Measurements from ENCODE around the gene USP34. TPM values are rescaled to one million over a fixed set of nuclear protein-coding genes. Genes with fewer than 3 reads are reported as not detected.
A peak's percentile ranks its signal among the peaks of the same experiment; 100 is the strongest.

Gene USP34
- total and polyA plus RNA-seq, 2 of the 4 experiments (the other 2 are of a cell fraction) = 34.7 to 128 TPM

GRCh38 chr2:61471905-61472805, 1.3 kb upstream of the USP34 start:
- no peak overlapping the region for H2BK15ac ChIP-seq (ENCODE audit: low read depth, low read length)
- no peaks in the 10 kb centered on the region for H3K9me3 ChIP-seq (ENCODE audit: control insufficient read depth, insufficient read depth, low read length)
- peak overlapping the region; percentile 74 for H2AK5ac ChIP-seq (ENCODE audit: low read depth, low read length)
- peak overlapping the region; percentile 98 for H3K4me2 ChIP-seq (ENCODE audit: low read depth, low read length)
- dilution Hi-C loops (cut with HindIII; ENCODE audit: low sequenced_read_pairs, unreplicated experiment) = no loop called here
- H3K4me3 ChIP-seq (ENCODE audit: insufficient read depth, low read depth, low read length) = peak overlapping the region; percentile 95
- H3K56ac ChIP-seq (ENCODE audit: extremely low read depth, insufficient read depth, low read length) = peak overlapping the region; percentile 90
- H3K4me1 ChIP-seq (ENCODE audit: control insufficient read depth, insufficient read depth, low read length) = no peaks in the 10 kb centered on the region
- H3K27ac ChIP-seq (ENCODE audit: insufficient read depth, low read length) = peak overlapping the region; percentile 98
- no peak for ATAC-seq (ENCODE audit: low read depth)
- no peaks in the 10 kb centered on the region for H3K27me3 ChIP-seq (ENCODE audit: control insufficient read depth, insufficient read depth, low read length)
- intact Hi-C loops (cut with micrococcal nuclease) = loop anchor here (1.0 kb wide), 1 partner anchor 64 kb away; no protein-coding TSS in a partner anchor
- H2BK20ac ChIP-seq (ENCODE audit: low read depth, low read length) = no peak overlapping the region
- peak overlapping the region; percentile 88 for H4K5ac ChIP-seq (ENCODE audit: low read depth, low read length)
- H3K18ac ChIP-seq (ENCODE audit: low read depth, low read length) = peak overlapping the region; percentile 90
- H4K91ac ChIP-seq (ENCODE audit: insufficient read depth, low read depth, low read length) = peak overlapping the region; percentile 82
- ChIA-PET POLR2A (ENCODE audit: unreplicated experiment) (no interaction called here), CTCF (no interaction called here)
- H2AFZ ChIP-seq (replicated peaks; ENCODE audit: low read length, poor library complexity) = peak overlapping the region; percentile 97
- TSS peak; percentile 82 for BruUV-seq (replicated peaks)
- in situ Hi-C loops (cut with MboI; ENCODE audit: low sequenced_read_pairs) = no loop called here
- DNase-seq = peak; percentile 29
- H2BK120ac ChIP-seq (ENCODE audit: low read depth, low read length) = peak overlapping the region; percentile 13
- peaks cover 11% of the 10 kb centered on the region; the same call in 1 of the 2 replicates for H4K20me1 ChIP-seq (ENCODE audit: insufficient read depth, low read length)
- H3K23ac ChIP-seq (ENCODE audit: low read depth, low read length) = peak overlapping the region; percentile 99
- H3K79me1 ChIP-seq (ENCODE audit: low read depth in 1 of 2, low read length in 2 of 2) = peaks cover 19 to 38% of the 10 kb centered on the region in 2 experiments
- 21% methylated on average over 7 of the region's 19 CpGs; no CpG with 5 or more reads in 1 of the 2 experiments for WGBS, 2 experiments (ENCODE audit: extremely low coverage in 2 of 2, insufficient read length in 1 of 2)
- peak overlapping the region; percentile 97 for H3K9ac ChIP-seq (ENCODE audit: low read depth, low read length)
- H3K4ac ChIP-seq (ENCODE audit: low read depth, low read length) = peak overlapping the region; percentile 95
- peak overlapping the region; percentile 71 to 91 for H4K8ac ChIP-seq (ENCODE audit: low read depth in 2 of 2, low read length in 2 of 2)
- H2BK5ac ChIP-seq (ENCODE audit: low read depth, low read length, poor library complexity, severe bottlenecking) = peak overlapping the region; percentile 95
- H3K36me3 ChIP-seq (ENCODE audit: control insufficient read depth, insufficient read depth, low read length) = peaks cover 17% of the 10 kb centered on the region
- H3K14ac ChIP-seq (replicated peaks; ENCODE audit: low read depth, low read length) = peak overlapping the region; percentile 99
- H2AK9ac ChIP-seq (replicated peaks; ENCODE audit: low read depth, low read length, poor library complexity) = peak overlapping the region; percentile 99
- H3K9me1 ChIP-seq (ENCODE audit: insufficient read depth, low read length) = 0 out of 2 replicates have a peak, but pooled peaks cover 12% of the 10 kb centered on the region
- TF ChIP-seq RAD21 (IDR thresholded peaks at IDR 0.05; ENCODE audit: low read length) (no peak), POLR2A (IDR thresholded peaks at IDR 0.05; ENCODE audit: low read depth, low read length) (0 out of 2 replicates have a peak, but pooled peaks have one; percentile 12), CEBPB (IDR thresholded peaks at IDR 0.05; ENCODE audit: low read depth, low read length) (no peak), BHLHE40 (IDR thresholded peaks at IDR 0.05; ENCODE audit: low read depth, low read length) (no peak), MAZ (IDR thresholded peaks at IDR 0.05; ENCODE audit: borderline replicate concordance, low read depth, low read length) (no peak), RFX5 (IDR thresholded peaks at IDR 0.05; ENCODE audit: low read depth, low read length) (no peak), RCOR1 (IDR thresholded peaks at IDR 0.05; ENCODE audit: insufficient replicate concordance, low read length) (no peak), NFE2L2 (IDR thresholded peaks at IDR 0.05; ENCODE audit: low read depth, low read length) (no peak), MAFK (IDR thresholded peaks at IDR 0.05; ENCODE audit: low read depth, low read length) (no peak), CHD1 (IDR thresholded peaks at IDR 0.05; ENCODE audit: low read depth, low read length) (no peak), FOS (IDR thresholded peaks at IDR 0.05; ENCODE audit: low read depth, low read length) (no peak)
- TF ChIP-seq, protein P1, sequence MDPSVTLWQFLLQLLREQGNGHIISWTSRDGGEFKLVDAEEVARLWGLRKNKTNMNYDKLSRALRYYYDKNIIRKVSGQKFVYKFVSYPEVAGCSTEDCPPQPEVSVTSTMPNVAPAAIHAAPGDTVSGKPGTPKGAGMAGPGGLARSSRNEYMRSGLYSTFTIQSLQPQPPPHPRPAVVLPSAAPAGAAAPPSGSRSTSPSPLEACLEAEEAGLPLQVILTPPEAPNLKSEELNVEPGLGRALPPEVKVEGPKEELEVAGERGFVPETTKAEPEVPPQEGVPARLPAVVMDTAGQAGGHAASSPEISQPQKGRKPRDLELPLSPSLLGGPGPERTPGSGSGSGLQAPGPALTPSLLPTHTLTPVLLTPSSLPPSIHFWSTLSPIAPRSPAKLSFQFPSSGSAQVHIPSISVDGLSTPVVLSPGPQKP (IDR thresholded peaks at IDR 0.05; ENCODE audit: borderline replicate concordance, low read depth, low read length) = no peak
- TF ChIP-seq, protein P2, sequence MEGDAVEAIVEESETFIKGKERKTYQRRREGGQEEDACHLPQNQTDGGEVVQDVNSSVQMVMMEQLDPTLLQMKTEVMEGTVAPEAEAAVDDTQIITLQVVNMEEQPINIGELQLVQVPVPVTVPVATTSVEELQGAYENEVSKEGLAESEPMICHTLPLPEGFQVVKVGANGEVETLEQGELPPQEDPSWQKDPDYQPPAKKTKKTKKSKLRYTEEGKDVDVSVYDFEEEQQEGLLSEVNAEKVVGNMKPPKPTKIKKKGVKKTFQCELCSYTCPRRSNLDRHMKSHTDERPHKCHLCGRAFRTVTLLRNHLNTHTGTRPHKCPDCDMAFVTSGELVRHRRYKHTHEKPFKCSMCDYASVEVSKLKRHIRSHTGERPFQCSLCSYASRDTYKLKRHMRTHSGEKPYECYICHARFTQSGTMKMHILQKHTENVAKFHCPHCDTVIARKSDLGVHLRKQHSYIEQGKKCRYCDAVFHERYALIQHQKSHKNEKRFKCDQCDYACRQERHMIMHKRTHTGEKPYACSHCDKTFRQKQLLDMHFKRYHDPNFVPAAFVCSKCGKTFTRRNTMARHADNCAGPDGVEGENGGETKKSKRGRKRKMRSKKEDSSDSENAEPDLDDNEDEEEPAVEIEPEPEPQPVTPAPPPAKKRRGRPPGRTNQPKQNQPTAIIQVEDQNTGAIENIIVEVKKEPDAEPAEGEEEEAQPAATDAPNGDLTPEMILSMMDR (conservative IDR thresholded peaks at IDR 0.05; ENCODE audit: low read depth, low read length) = no peak
- TF ChIP-seq, protein P3, sequence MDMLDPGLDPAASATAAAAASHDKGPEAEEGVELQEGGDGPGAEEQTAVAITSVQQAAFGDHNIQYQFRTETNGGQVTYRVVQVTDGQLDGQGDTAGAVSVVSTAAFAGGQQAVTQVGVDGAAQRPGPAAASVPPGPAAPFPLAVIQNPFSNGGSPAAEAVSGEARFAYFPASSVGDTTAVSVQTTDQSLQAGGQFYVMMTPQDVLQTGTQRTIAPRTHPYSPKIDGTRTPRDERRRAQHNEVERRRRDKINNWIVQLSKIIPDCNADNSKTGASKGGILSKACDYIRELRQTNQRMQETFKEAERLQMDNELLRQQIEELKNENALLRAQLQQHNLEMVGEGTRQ (IDR thresholded peaks at IDR 0.05; ENCODE audit: low read depth, low read length) = 0 out of 2 replicates have a peak, but pooled peaks have one; percentile 13

Data from IMR-90 (cell line).